ENCODE results near the gene UBE2N.

DNA sequence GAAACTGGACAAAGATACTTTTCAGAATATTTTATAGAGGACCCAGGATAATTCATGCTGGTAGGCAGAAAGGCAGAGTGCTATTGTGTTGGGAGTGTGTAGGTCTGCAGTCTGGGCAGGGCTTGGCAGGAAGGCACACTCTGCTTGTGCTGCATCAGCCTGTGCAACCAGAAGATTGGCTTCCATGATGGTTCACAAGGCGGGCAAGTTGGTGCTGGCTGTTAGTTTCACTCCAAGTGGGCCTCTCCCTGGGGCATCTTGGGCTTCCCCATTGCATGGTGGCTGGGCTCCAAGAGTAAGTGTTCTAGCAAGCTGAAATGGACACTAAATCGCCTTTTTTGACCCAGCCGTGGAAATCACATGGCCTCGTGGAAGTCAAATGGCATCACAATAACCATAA, 1.8 kb upstream of the UBE2N start:
- TF ChIP-seq RB1 (IDR thresholded peaks at IDR 0.05; ENCODE audit: borderline replicate concordance): no peak
- no peak for TF ChIP-seq CREB1 (IDR thresholded peaks at IDR 0.05; ENCODE audit: low read depth)
- TF ChIP-seq, protein P1, sequence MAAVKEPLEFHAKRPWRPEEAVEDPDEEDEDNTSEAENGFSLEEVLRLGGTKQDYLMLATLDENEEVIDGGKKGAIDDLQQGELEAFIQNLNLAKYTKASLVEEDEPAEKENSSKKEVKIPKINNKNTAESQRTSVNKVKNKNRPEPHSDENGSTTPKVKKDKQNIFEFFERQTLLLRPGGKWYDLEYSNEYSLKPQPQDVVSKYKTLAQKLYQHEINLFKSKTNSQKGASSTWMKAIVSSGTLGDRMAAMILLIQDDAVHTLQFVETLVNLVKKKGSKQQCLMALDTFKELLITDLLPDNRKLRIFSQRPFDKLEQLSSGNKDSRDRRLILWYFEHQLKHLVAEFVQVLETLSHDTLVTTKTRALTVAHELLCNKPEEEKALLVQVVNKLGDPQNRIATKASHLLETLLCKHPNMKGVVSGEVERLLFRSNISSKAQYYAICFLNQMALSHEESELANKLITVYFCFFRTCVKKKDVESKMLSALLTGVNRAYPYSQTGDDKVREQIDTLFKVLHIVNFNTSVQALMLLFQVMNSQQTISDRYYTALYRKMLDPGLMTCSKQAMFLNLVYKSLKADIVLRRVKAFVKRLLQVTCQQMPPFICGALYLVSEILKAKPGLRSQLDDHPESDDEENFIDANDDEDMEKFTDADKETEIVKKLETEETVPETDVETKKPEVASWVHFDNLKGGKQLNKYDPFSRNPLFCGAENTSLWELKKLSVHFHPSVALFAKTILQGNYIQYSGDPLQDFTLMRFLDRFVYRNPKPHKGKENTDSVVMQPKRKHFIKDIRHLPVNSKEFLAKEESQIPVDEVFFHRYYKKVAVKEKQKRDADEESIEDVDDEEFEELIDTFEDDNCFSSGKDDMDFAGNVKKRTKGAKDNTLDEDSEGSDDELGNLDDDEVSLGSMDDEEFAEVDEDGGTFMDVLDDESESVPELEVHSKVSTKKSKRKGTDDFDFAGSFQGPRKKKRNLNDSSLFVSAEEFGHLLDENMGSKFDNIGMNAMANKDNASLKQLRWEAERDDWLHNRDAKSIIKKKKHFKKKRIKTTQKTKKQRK (IDR thresholded peaks at IDR 0.05; ENCODE audit: low read depth, low read length): no peak
- TF ChIP-seq CTCF (IDR thresholded peaks at IDR 0.05 in 2 of 3, conservative IDR thresholded peaks at IDR 0.05 in 1 of 3; ENCODE audit: control insufficient read depth in 2 of 3, extremely low read depth in 1 of 3, insufficient read depth in 1 of 3, low read depth in 3 of 3, low read length in 3 of 3): no peak
- no peak for TF ChIP-seq POLR2AphosphoS5 (IDR thresholded peaks at IDR 0.05; ENCODE audit: low read length)
- TF ChIP-seq JUND (IDR thresholded peaks at IDR 0.05; ENCODE audit: low read depth, low read length): no peak
- TF ChIP-seq JUNB (IDR thresholded peaks at IDR 0.05): no peak
- no peak for TF ChIP-seq ZNF384 (IDR thresholded peaks at IDR 0.05; ENCODE audit: borderline replicate concordance, low read depth, low read length)
- TF ChIP-seq TAF1 (IDR thresholded peaks at IDR 0.05; ENCODE audit: borderline replicate concordance, low read depth, low read length): no peak
- TF ChIP-seq CEBPB (IDR thresholded peaks at IDR 0.05; ENCODE audit: borderline replicate concordance in 1 of 2, low read depth in 2 of 2, low read length in 2 of 2): no peak
- no peak for TF ChIP-seq EGR1 (IDR thresholded peaks at IDR 0.05; ENCODE audit: borderline replicate concordance in 1 of 2, low read depth in 2 of 2, low read length in 2 of 2)
- no peak for TF ChIP-seq ASH2L (IDR thresholded peaks at IDR 0.05; ENCODE audit: borderline replicate concordance, low read depth)
- no peak for TF ChIP-seq BHLHE40 (IDR thresholded peaks at IDR 0.05; ENCODE audit: borderline replicate concordance in 1 of 2, low read depth in 2 of 2, low read length in 1 of 2)
